ENCODE measurements around the gene SNX10.
"Not testable (repeated sequence)": the region's sequence is repeated elsewhere in the genome, so short reads cannot be mapped to it uniquely, and the experiment has no call there.

DNA sequence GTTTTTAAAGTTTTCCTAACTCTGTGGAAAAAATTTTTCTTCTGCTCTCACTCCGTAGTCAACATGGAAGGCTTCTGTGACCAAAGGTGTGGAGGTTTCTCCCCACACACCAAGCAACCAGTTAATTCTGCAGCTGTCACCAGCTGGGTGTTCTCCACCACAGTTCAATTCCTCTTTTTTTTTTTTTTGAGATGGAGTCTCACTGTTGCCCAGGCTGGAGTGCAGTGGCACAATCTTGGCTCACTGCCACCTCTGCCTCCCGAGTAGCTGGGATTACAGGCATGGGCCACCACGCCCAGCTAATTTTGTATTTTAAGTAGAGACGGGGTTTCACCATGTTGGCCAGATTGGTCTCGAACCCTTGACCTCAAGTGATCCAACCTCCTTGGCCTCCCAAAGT is 3.5 kb upstream of the SNX10 start:
- TF ChIP-seq POLR2AphosphoS5 (IDR thresholded peaks at IDR 0.05; ENCODE audit: insufficient read depth in 1 of 2, low read depth in 1 of 2); POLR2A (IDR thresholded peaks at IDR 0.05): not testable (repeated sequence)
- TF ChIP-seq, protein P1, sequence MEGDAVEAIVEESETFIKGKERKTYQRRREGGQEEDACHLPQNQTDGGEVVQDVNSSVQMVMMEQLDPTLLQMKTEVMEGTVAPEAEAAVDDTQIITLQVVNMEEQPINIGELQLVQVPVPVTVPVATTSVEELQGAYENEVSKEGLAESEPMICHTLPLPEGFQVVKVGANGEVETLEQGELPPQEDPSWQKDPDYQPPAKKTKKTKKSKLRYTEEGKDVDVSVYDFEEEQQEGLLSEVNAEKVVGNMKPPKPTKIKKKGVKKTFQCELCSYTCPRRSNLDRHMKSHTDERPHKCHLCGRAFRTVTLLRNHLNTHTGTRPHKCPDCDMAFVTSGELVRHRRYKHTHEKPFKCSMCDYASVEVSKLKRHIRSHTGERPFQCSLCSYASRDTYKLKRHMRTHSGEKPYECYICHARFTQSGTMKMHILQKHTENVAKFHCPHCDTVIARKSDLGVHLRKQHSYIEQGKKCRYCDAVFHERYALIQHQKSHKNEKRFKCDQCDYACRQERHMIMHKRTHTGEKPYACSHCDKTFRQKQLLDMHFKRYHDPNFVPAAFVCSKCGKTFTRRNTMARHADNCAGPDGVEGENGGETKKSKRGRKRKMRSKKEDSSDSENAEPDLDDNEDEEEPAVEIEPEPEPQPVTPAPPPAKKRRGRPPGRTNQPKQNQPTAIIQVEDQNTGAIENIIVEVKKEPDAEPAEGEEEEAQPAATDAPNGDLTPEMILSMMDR (IDR thresholded peaks at IDR 0.05): not testable (repeated sequence)
